Activated B cell treated with CpG ODN at 0.5 μM for 24 hours (primary cell): Measurements from ENCODE around the gene NSFL1C. TPM values are rescaled to one million over a fixed set of nuclear protein-coding genes. Genes with fewer than 3 reads are reported as not detected.
"Not testable (repeated sequence)": the region's sequence is repeated elsewhere in the genome, so short reads cannot be mapped to it uniquely, and the experiment has no call there.

ENCODE experiments used
- ATAC-seq: fragments of 200-7000 bp; cut with Tn5 transposase; one replicate; pipeline ENCODE4 v1.10.0; 2021; ENCODE audit warnings: low read depth, mild to moderate bottlenecking, moderate library complexity
- CTCF ChIA-PET: fragments of 350-600 bp; sonication (Branson Sonifier 250); formaldehyde crosslinking; loops from one replicate; lab custom pipeline; 2021; ENCODE audit warnings: antibody characterized with exemption; lab: Charles Lee
- POLR2A ChIA-PET: fragments of 350-600 bp; sonication (Branson Sonifier 250); formaldehyde crosslinking; loops from one replicate; lab custom pipeline; 2021; ENCODE audit warnings: antibody characterized with exemption; lab: Charles Lee
- DNase-seq: peaks from one replicate; pipeline ENCODE4 v3.0.0; 2022
- H3K27ac Mint-ChIP-seq: one replicate; pipeline ENCODE4 v1.8.0; 2020; ENCODE audit warnings: mixed read lengths
- H3K27me3 Mint-ChIP-seq: one replicate; pipeline ENCODE4 v1.8.0; 2021; ENCODE audit warnings: mixed read lengths
- H3K36me3 Mint-ChIP-seq: one replicate; pipeline ENCODE4 v1.8.0; 2021; ENCODE audit warnings: low read depth, mixed read lengths
- H3K4me1 Mint-ChIP-seq: one replicate; pipeline ENCODE4 v1.8.0; 2021; ENCODE audit warnings: mixed read lengths
- H3K4me3 Mint-ChIP-seq: one replicate; pipeline ENCODE4 v1.8.0; 2020; ENCODE audit warnings: mild to moderate bottlenecking, mixed read lengths
- H3K9me3 Mint-ChIP-seq: one replicate; pipeline ENCODE4 v1.8.0; 2020; ENCODE audit warnings: mixed read lengths
- intact Hi-C: fragments of 100-400 bp; cut with micrococcal nuclease; formaldehyde crosslinking; loops from one replicate; pipeline ENCODE4 v1.15.1; 2024
- total RNA-seq: library from RNA; stranded (reverse); gene quantifications from 2 replicates; pipeline ENCODE4 v1.2.3, GENCODE V29; 2022
- TF ChIP-seq, protein P1 (sequence below): fragments of 200-600 bp; IDR thresholded peaks from one replicate; pipeline ENCODE4 v1.8.0; 2022; ENCODE audit warnings: antibody characterized with exemption, mild to moderate bottlenecking

Gene NSFL1C
- total RNA-seq, 1 donor from 2014 or later = 81.7 TPM

DNA sequence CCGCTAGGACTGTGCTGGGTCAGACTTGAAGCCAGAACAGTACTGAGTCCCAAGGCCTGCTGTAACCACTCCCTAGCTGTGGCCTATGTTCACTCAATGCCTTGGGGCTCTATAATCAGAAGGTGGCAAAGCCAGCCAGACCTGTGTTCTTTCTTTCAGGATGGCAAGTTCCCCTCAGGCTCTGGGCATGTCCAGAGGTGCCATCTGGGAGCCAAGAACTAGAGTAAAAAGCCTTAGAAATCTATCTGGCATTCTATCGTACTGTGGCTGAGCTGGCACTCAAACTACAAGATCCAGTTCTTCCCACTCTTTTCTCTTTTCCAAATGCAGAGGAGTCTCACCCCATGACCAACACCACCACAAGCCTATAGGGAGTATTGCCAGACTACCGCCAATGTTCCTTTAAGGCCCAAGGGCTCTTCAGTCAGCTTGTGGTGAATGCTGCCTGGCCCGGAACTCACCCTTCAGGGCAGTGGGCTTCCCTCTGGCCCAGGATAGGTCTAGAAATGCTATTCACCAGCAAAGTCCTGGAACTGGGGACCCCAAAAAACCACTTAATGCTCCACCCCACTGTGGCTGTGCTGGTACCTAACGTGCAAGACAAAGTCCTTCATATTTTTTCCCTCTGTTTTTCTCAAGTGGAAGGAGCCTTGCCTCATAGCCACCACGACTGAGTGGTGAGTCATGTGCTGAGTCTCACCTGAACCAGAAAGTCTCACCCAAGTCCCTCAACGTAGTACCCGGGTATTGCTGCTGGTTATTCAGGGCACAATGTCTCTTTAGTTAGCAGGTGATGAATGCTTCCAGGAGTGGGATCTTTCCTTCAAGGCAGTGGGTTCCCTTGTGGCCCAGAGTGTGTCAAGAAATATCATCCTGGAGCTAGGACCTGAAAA is 33.1 kb upstream of the NSFL1C start:
- Mint-ChIP-seq H3K27me3 (peaks cover 22% of the 10 kb centered on the region), H3K9me3 (no peaks in the 10 kb centered on the region), H3K4me1 (peaks cover 7% of the 10 kb centered on the region), H3K27ac (no peak overlapping the region), H3K36me3 (no peaks in the 10 kb centered on the region), H3K4me3 (no peak overlapping the region)
- CTCF ChIA-PET = interaction anchor here (1.3 kb wide), 1 partner anchor 64 kb away, joined by 3 read pairs; no protein-coding TSS in a partner anchor
- ATAC-seq = no peak
- intact Hi-C loops = no loop called here
- POLR2A ChIA-PET = no interaction called here
- TF ChIP-seq, protein P1, sequence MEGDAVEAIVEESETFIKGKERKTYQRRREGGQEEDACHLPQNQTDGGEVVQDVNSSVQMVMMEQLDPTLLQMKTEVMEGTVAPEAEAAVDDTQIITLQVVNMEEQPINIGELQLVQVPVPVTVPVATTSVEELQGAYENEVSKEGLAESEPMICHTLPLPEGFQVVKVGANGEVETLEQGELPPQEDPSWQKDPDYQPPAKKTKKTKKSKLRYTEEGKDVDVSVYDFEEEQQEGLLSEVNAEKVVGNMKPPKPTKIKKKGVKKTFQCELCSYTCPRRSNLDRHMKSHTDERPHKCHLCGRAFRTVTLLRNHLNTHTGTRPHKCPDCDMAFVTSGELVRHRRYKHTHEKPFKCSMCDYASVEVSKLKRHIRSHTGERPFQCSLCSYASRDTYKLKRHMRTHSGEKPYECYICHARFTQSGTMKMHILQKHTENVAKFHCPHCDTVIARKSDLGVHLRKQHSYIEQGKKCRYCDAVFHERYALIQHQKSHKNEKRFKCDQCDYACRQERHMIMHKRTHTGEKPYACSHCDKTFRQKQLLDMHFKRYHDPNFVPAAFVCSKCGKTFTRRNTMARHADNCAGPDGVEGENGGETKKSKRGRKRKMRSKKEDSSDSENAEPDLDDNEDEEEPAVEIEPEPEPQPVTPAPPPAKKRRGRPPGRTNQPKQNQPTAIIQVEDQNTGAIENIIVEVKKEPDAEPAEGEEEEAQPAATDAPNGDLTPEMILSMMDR = no peak
- DNase-seq = no peak

DNA sequence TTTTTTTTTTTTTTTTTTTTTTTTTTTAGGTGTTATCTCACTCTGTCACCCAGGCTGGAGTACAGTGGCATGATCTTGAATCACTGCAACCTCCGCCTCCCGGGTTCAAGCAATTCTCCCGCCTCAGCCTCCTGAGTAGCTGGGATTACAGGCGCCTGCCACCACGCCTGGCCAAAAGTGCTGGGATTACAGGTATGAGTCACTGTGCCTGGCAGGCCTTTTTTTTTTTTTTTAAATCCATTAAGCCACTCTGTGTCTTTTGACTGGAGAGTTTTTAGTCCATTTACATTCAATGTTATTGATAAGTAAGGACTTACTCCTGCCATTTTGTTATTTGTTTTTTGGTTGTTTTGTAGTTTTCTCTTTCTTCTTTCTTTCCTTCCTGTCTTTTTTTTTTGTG is 30.7 kb upstream of the NSFL1C start:
- POLR2A ChIA-PET = interaction anchor here (0.5 kb wide), 1 partner anchor 968 kb away, joined by 3 read pairs; no protein-coding TSS in a partner anchor
- DNase-seq, H3K4me3 Mint-ChIP-seq, H3K36me3 Mint-ChIP-seq, H3K9me3 Mint-ChIP-seq, ATAC-seq, intact Hi-C loops, H3K27ac Mint-ChIP-seq: not testable (repeated sequence)
- CTCF ChIA-PET = interaction anchor here (0.6 to 1.0 kb wide), 2 partner anchors 30 to 105 kb away, joined by 3 to 4 read pairs; no protein-coding TSS in a partner anchor
- Mint-ChIP-seq H3K4me1 (peaks cover 24% of the 10 kb centered on the region), H3K27me3 (peaks cover 15% of the 10 kb centered on the region)

DNA sequence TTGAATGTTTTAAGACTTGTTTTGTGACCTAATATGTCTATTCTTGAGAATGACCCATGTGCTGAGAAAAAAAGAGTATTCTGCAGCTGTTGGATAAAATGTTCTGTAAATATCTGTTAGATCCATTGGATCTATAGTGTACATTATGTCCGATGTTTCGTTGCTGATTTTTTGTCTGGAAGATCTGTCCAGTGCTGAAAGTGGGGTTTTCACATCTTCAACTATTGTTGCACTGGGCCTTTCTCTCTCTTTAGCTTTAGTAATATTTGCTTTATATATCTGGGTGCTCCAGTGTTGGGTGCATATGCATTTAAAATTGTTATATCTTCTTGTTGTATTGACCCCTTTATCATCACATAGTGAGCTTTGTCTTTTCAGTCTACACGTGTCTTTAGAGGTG is 30.3 kb upstream of the NSFL1C start:
- no peaks in the 10 kb centered on the region for H3K9me3 Mint-ChIP-seq
- no peak overlapping the region for H3K4me3 Mint-ChIP-seq
- intact Hi-C loops = no loop called here
- H3K36me3 Mint-ChIP-seq = no peaks in the 10 kb centered on the region
- no peak for DNase-seq
- CTCF ChIA-PET = interaction anchor here (0.6 to 1.0 kb wide), 2 partner anchors 29 to 105 kb away, joined by 3 to 4 read pairs; no protein-coding TSS in a partner anchor
- H3K27ac Mint-ChIP-seq = no peak overlapping the region
- H3K27me3 Mint-ChIP-seq = peaks cover 13% of the 10 kb centered on the region
- peaks cover 28% of the 10 kb centered on the region for H3K4me1 Mint-ChIP-seq
- TF ChIP-seq, protein P1 = no peak
- POLR2A ChIA-PET = interaction anchor here (0.5 kb wide), 1 partner anchor 968 kb away, joined by 3 read pairs; no protein-coding TSS in a partner anchor
- ATAC-seq = no peak

DNA sequence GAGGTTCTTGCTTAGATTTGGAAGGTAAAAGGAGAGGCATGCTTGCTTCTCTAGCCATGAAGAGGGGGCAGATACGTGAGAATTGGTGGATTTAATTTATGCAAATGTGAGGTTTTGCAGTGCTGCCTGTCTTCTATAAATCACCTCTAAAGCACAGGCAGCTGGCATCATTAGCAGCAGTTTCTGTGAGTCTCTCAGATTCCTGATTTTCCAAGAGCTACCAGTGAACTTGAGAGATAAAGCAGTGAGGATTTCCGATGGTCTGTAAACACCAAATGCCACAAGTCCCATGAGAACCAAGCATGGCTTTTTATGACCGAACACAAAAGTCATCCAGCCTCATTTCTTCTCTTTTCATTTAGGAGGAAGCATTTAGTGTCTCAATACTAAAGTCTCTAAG is 27.8 kb upstream of the NSFL1C start:
- CTCF ChIA-PET = interaction anchor here (1.4 kb wide), 1 partner anchor 9 kb away, joined by 9 read pairs; no protein-coding TSS in a partner anchor
- intact Hi-C loops = no loop called here
- Mint-ChIP-seq H3K27me3 (peaks cover 1% of the 10 kb centered on the region), H3K4me1 (peaks cover 38% of the 10 kb centered on the region), H3K9me3 (no peaks in the 10 kb centered on the region), H3K36me3 (no peaks in the 10 kb centered on the region), H3K27ac (no peak overlapping the region), H3K4me3 (no peak overlapping the region)
- DNase-seq (no peak), ATAC-seq (peak; percentile 28)
- TF ChIP-seq, protein P1 = no peak
- POLR2A ChIA-PET = interaction anchor here (0.6 kb wide), 1 partner anchor 1250 kb away, joined by 3 read pairs; no protein-coding TSS in a partner anchor

DNA sequence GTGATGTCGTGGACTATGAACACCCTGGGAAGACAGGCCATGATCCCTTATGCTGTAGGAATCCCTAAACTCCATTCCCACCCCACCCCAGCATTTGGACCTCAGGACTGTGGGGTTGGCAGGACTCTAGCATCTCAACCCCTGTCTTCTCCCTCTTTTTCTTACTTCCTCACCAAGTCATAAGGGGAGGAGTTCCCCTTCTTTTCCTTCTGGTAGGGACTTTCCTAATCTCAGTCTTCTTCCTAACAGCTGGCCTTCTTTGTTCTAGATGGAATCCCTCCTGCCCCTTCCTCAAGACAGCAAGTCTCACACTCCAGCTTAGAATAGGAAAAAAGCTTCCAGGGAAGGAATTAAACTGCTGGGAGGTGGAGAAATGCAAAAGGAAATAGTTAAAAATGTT is 26.9 kb upstream of the NSFL1C start:
- peaks cover 38% of the 10 kb centered on the region for H3K4me1 Mint-ChIP-seq
- H3K36me3 Mint-ChIP-seq = no peaks in the 10 kb centered on the region
- ChIA-PET CTCF (interaction anchor here (1.4 kb wide), 1 partner anchor 10 kb away, joined by 9 read pairs; no protein-coding TSS in a partner anchor), POLR2A (no interaction called here)
- no peak overlapping the region for H3K27ac Mint-ChIP-seq
- no peak for ATAC-seq
- TF ChIP-seq, protein P1 = no peak
- no peaks in the 10 kb centered on the region for H3K9me3 Mint-ChIP-seq
- intact Hi-C loops = no loop called here
- no peak for DNase-seq
- H3K4me3 Mint-ChIP-seq = no peak overlapping the region
- H3K27me3 Mint-ChIP-seq = peaks cover 1% of the 10 kb centered on the region
